CD1c-positive myeloid dendritic cell (primary cell): ENCODE results near the gene DYDC2.

Experiments used
- DNase-seq: peaks from one replicate; pipeline ENCODE4 v3.0.0-alpha.2; 2016; ENCODE audit errors: extremely low spot score

DYDC2 gene

GRCh38 chr10:80371467-80371866 lies 14.9 kb downstream of the DYDC2 start:
- no peak for DNase-seq

DNA sequence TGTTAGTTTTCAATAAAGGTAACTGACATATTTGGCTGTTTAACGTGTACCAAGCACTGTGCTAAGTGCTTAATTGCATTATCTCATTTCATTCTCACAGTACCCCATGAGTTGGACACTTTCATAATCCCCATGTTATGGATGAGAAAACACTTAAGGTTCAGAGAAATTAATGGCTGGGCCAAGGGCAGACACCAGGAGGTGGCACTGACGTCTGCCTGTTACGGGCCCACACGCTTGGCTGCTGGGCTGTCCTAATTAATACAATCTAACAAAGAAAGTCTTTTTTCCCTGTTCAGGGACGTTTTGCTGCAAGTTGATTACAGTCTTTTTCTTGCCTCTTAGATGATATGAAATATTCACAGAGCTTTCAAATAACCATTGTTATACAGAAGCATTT lies 16.1 kb downstream of the DYDC2 start:
- no peak for DNase-seq

GRCh38 chr10:80373502-80373901 lies 16.9 kb downstream of the DYDC2 start:
- DNase-seq, result peak; percentile 5

- no peak for DNase-seq
These were observed 23.1 kb downstream of the DYDC2 start for GRCh38 chr10:80379701-80380100.

GRCh38 chr10:80380185-80380584 lies 23.6 kb downstream of the DYDC2 start:
- DNase-seq, result no peak

- DNase-seq, result peak; percentile 68
These were observed 26.4 kb downstream of the DYDC2 start for GRCh38 chr10:80382989-80383388.

DNA sequence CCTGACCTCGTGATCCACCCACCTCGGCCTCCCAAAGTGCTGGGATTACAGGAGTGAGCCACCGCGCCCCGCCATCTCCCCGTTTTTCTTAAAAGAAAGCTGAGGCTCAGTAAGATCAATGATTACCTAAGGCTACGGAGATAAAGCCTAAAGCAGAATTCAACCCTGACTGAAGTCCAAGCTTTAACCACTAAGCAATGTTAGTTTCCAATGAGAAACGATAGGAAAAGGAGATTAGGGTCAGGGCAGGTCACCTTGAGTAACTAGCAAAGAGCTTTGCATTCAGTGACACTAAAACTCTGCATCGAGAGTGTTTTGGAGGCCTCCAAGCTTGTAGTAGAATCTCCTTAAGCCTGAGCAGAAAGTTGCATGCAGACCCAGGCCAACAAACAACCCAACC lies 34.2 kb downstream of the DYDC2 start:
- DNase-seq, result no peak

DNA sequence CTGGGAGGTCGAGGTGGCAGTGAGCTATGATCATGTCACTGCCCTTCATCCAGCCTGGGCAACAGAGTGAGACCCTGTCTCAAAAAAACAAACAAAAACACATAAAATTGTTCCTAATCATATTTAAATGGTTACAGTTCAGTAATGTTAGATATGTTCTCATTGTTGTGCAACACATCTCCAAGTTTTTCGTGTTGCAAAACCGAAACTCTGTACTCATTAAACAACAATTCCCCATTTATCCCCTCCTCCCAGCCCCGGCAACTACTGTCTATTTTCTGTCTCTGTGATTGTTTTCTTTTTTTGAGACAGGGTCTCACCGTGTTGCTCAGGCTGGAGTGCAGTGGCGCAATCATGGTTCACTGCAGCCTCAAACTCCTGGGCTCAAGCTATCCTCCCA lies 35.7 kb downstream of the DYDC2 start:
- peak; percentile 59 for DNase-seq

DNA sequence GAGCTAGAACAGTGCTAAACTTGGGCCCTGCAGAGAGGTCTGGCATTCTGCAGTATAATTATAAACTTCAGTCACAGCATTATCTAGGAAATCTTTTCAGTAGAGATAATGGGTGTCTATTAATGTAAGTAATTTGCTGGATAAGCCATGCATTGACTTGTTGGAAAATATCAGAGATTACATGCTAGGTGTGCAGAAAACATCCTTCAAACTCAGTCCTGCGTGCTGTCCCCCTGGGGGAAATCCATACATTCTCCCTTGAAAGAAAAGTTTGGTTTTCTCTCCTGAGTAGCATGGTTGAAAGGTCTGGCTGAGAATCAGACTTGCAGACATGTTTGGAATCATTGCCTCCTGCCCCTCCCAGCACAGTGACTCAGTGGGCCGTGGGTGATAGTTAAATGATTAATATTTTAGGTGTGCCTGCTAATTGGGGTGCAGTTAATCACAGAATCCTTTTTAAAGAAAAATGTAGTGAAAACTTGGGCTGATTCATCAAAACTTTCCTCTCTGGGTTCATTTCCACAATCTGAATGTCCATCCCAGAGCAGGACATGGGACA lies 37.9 kb downstream of the DYDC2 start:
- no peak for DNase-seq

DNA sequence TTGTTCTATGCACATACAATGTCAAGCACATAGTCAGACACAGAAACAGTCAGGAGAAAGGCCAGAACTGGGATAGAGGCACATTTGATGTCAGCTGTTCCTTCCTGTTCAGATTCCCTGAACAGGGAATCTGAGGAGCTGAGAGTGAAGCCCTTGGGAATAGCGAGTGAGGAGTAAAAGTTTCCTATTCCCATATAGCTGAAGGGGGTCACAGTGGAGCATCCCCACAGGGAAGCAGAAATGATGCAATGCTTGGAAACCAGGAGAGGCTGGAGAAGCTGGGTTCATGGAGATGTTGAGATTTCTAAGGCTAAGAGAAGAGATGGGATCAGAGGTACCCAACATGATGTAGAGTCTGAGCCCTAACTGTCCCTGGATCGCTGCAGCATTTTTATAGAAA lies 40.4 kb downstream of the DYDC2 start:
- no peak for DNase-seq

- no peak for DNase-seq
These were observed 43.7 kb downstream of the DYDC2 start for GRCh38 chr10:80400136-80400804.

GRCh38 chr10:80405035-80405434 lies 48.5 kb downstream of the DYDC2 start:
- DNase-seq, result no peak

DNA sequence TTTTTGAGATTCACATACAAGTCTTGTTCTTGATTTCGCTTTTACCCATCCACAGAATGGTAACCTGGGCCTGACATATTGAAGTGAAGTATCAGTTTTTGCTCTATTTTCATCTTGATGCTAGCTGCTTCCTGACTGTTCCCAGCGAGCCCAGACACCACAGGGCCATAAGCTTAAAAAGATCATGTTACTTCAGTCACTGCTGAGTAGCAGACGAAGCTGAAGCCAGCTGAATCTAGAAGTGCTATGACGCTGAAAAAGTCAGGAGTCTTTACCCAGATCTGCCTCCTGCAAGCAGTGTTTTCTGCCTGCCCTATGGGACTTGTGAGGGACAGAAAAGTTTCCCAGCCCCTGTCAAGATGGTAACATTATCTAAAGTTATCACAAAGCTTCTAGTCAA lies 49.0 kb downstream of the DYDC2 start:
- DNase-seq, result no peak

DNA sequence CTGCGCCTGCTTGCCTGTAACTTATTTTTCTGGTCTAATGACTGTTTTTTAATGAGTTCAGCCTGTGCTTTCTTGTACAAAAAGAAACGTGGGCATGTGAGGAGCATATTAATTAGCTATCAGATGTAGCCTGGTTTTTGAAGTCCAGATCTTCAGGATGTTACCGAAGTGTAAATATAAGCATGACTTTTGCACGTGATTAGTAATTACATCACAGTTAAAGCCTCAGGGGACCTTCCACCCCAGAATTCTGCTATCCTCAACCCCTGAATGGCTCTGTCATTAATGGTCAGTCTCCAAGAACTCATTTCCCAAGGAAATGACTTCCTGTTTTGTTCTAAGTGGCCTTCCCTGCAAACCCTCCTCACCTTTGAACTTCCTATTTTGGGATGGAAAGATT lies 49.6 kb downstream of the DYDC2 start:
- no peak for DNase-seq

DNA sequence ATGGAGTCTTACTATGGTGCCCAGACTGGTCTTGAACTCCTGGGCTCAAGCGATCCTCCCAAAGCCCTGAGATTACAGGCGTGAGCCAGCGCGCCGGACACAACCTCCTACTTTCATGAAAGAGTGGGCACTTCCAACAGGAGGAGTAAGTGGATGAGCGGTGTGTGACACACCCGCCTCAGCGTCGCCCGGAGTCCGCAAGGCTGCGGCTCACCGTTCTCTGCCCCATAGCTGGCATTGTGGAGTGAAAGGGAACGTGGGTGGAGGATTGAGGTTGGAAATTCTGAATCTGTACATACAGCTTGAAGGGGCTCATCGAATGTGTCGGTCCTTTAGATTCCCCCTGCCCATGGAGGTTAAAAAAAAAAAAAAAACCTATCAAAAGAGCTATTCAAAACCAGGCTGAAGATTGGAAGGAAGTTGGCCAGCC lies 51.2 kb downstream of the DYDC2 start:
- peak; percentile 43 for DNase-seq

GRCh38 chr10:80408242-80409101 lies 51.9 kb downstream of the DYDC2 start, which contains the start of gene PRXL2A:
Gene PRXL2A, plus strand, starts transcription at chr10:80408551. Its CDS starts 11,917 bp downstream, at chr10:80420468.
- peak; percentile 68 for DNase-seq

GRCh38 chr10:80409121-80409520 lies 52.5 kb downstream of the DYDC2 start:
- no peak for DNase-seq

DNA sequence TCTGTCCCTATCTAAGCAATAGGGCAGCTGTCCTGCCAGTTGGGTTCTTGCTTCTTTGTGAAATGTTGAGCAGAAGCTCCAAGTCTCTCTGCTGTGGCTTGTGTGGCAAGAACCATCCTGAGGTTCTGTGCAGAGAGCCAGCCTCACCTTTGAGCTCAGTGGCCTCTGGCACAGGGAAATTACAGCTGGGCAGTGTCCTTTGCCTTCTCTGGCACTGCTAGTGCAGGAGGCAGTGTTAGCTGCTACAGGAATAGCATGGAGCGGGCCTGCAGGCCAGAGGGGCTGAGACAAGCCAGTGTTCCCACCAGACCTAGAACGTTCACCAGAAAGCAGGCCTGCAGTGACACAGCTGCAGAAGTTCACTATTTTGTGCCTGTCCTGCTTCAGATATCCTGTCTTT lies 53.5 kb downstream of the DYDC2 start:
- no peak for DNase-seq

GRCh38 chr10:80410578-80411145 lies 54.1 kb downstream of the DYDC2 start:
- no peak for DNase-seq

GRCh38 chr10:80411267-80411668 lies 54.7 kb downstream of the DYDC2 start:
- DNase-seq, result no peak

DNA sequence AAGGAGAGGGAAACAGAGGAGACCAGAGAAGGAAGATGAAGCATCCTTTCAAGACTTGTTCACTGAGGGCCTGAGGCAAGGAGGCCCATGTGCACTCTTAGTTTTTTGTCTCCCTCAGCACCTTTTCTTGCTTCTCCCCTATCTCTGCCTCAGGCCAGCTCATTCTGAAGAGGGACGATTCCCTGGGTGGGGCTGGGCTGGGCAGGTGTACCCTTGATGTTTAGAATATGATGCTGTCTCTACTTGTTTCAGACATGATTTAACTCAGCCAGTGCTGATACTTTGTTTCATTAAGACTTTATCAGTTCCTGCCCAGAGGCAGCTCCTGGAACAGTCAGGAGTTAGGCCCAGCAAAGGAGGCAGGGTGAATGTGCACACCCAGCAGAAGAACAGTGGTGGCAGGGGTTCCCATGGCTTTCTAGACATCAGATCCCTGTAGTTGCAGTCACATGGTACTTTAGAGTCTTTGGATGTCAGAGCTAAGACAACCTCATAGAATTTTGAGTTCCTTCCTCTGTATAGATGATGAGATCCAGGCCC lies 55.2 kb downstream of the DYDC2 start:
- no peak for DNase-seq

- no peak for DNase-seq
These were observed 55.9 kb downstream of the DYDC2 start for GRCh38 chr10:80412486-80412885.
